ENCODE results near the gene DGUOK.

The DGUOK gene

GRCh38 chr2:73952499-73953446 is 26.1 kb downstream of the DGUOK start:
- DNase-seq (ENCODE audit: low read depth) = no peak

- no peak for DNase-seq (ENCODE audit: low read depth)
Measured at GRCh38 chr2:73956218-73956865, 29.7 kb downstream of the DGUOK start.

- no peak for DNase-seq (ENCODE audit: low read depth)
Measured at GRCh38 chr2:73961274-73961673, 34.6 kb downstream of the DGUOK start.

- DNase-seq (ENCODE audit: low read depth) = no peak
Measured at GRCh38 chr2:73961823-73962615, 35.3 kb downstream of the DGUOK start.

GRCh38 chr2:73962798-73963197 is 36.1 kb downstream of the DGUOK start:
- no peak for DNase-seq (ENCODE audit: low read depth)

GRCh38 chr2:73963385-73964120 is 36.9 kb downstream of the DGUOK start:
- no peak for DNase-seq (ENCODE audit: low read depth)

- DNase-seq (ENCODE audit: low read depth) = no peak
Measured at GRCh38 chr2:73964223-73964622, 37.5 kb downstream of the DGUOK start.

GRCh38 chr2:73965053-73965452 is 38.4 kb downstream of the DGUOK start:
- no peak for DNase-seq (ENCODE audit: low read depth)

- DNase-seq (ENCODE audit: low read depth) = no peak
Measured at GRCh38 chr2:73968357-73968937, 41.8 kb downstream of the DGUOK start.

- no peak for DNase-seq (ENCODE audit: low read depth)
Measured at GRCh38 chr2:73969356-73969755, 42.7 kb downstream of the DGUOK start.

- DNase-seq (ENCODE audit: low read depth) = no peak
Measured at GRCh38 chr2:73970141-73970803, 43.6 kb downstream of the DGUOK start.

- DNase-seq (ENCODE audit: low read depth) = no peak
Measured at GRCh38 chr2:73970850-73971471, 44.3 kb downstream of the DGUOK start.

GRCh38 chr2:73971722-73972121 is 45.0 kb downstream of the DGUOK start:
- no peak for DNase-seq (ENCODE audit: low read depth)

- no peak for DNase-seq (ENCODE audit: low read depth)
Measured at GRCh38 chr2:73972846-73973245, 46.2 kb downstream of the DGUOK start.

- no peak for DNase-seq (ENCODE audit: low read depth)
Measured at GRCh38 chr2:73975731-73976130, 49.1 kb downstream of the DGUOK start.

- no peak for DNase-seq (ENCODE audit: low read depth)
Measured at GRCh38 chr2:73976803-73977202, 50.1 kb downstream of the DGUOK start.

- DNase-seq (ENCODE audit: low read depth) = no peak
Measured at GRCh38 chr2:73977466-73977865, 50.8 kb downstream of the DGUOK start.

GRCh38 chr2:73979021-73979420 is 52.3 kb downstream of the DGUOK start:
- no peak for DNase-seq (ENCODE audit: low read depth)

- DNase-seq (ENCODE audit: low read depth) = no peak
Measured at GRCh38 chr2:73979686-73980085, 53.0 kb downstream of the DGUOK start.

- no peak for DNase-seq (ENCODE audit: low read depth)
Measured at GRCh38 chr2:73980566-73980965, 53.9 kb downstream of the DGUOK start.

All from stimulated activated CD8-positive, alpha-beta memory T cell treated with anti-CD3 and anti-CD28 coated beads, Interleukin-7, amount 100 ng/mL, for 24 hours (primary cell).